Stimulated activated effector memory CD8-positive, alpha-beta T cell treated with anti-CD3 and anti-CD28 coated beads, Interleukin-12 subunit alpha, Interleukin-12 subunit beta, amount 100 ng/mL, for 72 hours (primary cell): ENCODE data around the gene FAAH2.

ENCODE experiments used
- ATAC-seq: fragments of 150-1000 bp; cut with Tn5 transposase; 2 replicates; pipeline ENCODE4 v1.10.0; 2021
- DNase-seq, 2 donors: peaks; one replicate each; pipeline ENCODE4 v3.0.0; 2021 to 2022; ENCODE audit warnings: low spot score in 2 of 2
- H3K27ac Mint-ChIP-seq: one replicate; pipeline ENCODE4 v1.8.0; 2022; ENCODE audit warnings: mild to moderate bottlenecking, mixed read lengths
- H3K36me3 Mint-ChIP-seq: one replicate; pipeline ENCODE4 v1.8.0; 2022; ENCODE audit warnings: mild to moderate bottlenecking, mixed read lengths
- H3K4me1 Mint-ChIP-seq: one replicate; pipeline ENCODE4 v1.8.0; 2022; ENCODE audit warnings: mixed read lengths
- H3K4me3 Mint-ChIP-seq: one replicate; pipeline ENCODE4 v1.8.0; 2022; ENCODE audit warnings: mild to moderate bottlenecking, mixed read lengths
- H3K9me3 Mint-ChIP-seq: one replicate; pipeline ENCODE4 v1.8.0; 2022; ENCODE audit warnings: mixed read lengths

FAAH2 gene

DNA sequence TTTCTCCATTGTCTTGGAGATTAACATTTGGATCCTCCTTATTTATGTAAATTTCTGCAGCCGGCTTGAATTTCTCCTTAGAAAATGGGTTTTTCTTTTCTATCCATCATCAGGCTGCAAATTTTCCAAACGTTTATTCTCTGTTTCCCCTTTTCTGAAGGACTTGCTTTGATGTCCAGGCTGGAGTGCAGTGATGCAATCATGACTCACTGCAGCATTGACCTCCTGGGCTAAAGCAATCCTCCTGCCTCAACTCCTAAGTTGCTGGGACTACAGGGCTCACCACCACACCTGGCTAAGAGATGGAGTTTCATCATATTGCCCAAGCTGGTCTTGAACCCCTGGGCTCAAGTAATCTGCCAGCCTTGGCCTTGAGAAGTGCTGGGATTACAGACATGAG lies 161.3 kb downstream of the FAAH2 start:
- Mint-ChIP-seq H3K36me3 (no peaks in the 10 kb centered on the region), H3K9me3 (no peaks in the 10 kb centered on the region), H3K4me1 (no peaks in the 10 kb centered on the region), H3K4me3 (no peak overlapping the region), H3K27ac (no peak overlapping the region)
- ATAC-seq, result no peak
- DNase-seq, result no peak

- Mint-ChIP-seq H3K4me1 (no peaks in the 10 kb centered on the region), H3K36me3 (no peaks in the 10 kb centered on the region), H3K27ac (no peak overlapping the region), H3K4me3 (no peak overlapping the region), H3K9me3 (no peaks in the 10 kb centered on the region)
- DNase-seq (no peak), ATAC-seq (no peak)
Observed at GRCh38 chrX:57451426-57452020, 165.0 kb downstream of the FAAH2 start.

DNA sequence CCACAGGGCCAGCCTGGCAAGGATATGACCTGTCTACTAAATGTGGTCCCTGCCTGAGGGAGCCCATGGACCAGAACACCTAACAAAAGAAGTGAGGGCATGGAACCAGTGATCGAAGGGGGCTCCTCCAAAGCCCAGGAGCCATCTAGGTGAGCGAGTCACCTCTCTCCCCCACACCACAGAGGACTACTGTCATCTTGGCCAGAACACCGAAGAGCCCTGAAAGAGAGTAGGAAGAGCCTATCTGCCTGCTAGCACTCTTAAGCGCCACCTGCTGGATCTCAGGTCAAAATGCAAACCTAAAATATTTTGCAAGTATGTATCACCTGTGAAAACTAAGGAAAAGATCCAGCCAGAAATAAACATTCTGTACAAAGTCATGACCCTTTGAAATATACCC lies 167.4 kb downstream of the FAAH2 start:
- Mint-ChIP-seq H3K9me3 (no peaks in the 10 kb centered on the region), H3K27ac (no peak overlapping the region), H3K4me3 (no peak overlapping the region), H3K4me1 (no peaks in the 10 kb centered on the region), H3K36me3 (no peaks in the 10 kb centered on the region)
- no peak for DNase-seq
- peak; percentile 61 for ATAC-seq

DNA sequence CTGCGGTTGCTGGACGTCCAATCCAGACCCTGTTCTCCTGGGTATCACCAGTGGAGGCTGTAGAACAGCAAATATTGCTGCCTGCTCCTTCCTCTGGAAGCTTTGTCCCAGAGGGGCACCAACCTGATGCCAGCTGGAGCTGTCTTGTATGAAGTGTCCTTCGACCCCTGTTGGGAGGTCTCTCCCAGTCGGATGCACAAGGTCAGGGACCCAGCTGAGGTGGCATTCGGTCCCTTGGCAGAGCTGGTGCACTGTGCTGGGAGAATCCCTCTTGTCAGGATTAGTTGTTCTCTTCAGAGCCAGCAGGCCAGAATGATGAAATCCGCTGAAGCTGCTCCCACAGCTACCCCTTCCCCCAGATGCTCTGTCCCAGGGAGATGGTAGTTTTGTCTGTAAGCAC lies 195.0 kb downstream of the FAAH2 start:
- H3K4me3 Mint-ChIP-seq, result no peak overlapping the region
- no peaks in the 10 kb centered on the region for H3K36me3 Mint-ChIP-seq
- H3K27ac Mint-ChIP-seq, result no peak overlapping the region
- ATAC-seq (no peak), DNase-seq (no peak)
- no peaks in the 10 kb centered on the region for H3K9me3 Mint-ChIP-seq
- H3K4me1 Mint-ChIP-seq, result no peaks in the 10 kb centered on the region

DNA sequence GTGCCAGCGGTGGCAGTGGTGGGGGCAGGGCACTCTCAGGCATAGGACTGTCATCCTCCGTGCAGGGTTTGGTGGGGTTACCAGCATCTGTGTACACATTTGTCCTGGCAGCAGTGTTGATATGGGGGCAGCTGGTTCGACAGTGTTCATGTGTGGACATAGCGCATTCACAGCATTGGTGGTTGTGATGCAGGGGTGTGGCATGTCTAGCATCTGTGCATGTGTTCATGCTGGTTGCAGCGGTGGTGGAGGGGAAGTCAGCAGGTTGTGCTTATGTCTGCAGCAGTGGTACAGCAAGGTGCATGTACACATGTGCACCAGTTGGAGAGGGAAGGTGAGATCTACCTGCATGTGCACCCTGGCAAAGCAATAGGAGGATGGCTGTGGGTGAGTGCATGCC lies 230.0 kb downstream of the FAAH2 start:
- no peaks in the 10 kb centered on the region for H3K9me3 Mint-ChIP-seq
- no peak overlapping the region for H3K4me3 Mint-ChIP-seq
- H3K36me3 Mint-ChIP-seq, result peaks cover 5% of the 10 kb centered on the region
- no peak overlapping the region for H3K27ac Mint-ChIP-seq
- ATAC-seq (no peak), DNase-seq (no peak)
- H3K4me1 Mint-ChIP-seq, result no peaks in the 10 kb centered on the region

- DNase-seq (no peak), ATAC-seq (no peak)
- no peak overlapping the region for H3K4me3 Mint-ChIP-seq
- peaks cover 5% of the 10 kb centered on the region for H3K36me3 Mint-ChIP-seq
- no peak overlapping the region for H3K27ac Mint-ChIP-seq
- H3K9me3 Mint-ChIP-seq, result no peaks in the 10 kb centered on the region
- H3K4me1 Mint-ChIP-seq, result no peaks in the 10 kb centered on the region
Observed at GRCh38 chrX:57519578-57520118, 233.1 kb downstream of the FAAH2 start.

- ATAC-seq (peak; percentile 47), DNase-seq (no peak)
- Mint-ChIP-seq H3K27ac (no peak overlapping the region), H3K36me3 (no peaks in the 10 kb centered on the region), H3K9me3 (no peaks in the 10 kb centered on the region), H3K4me1 (no peaks in the 10 kb centered on the region), H3K4me3 (no peak overlapping the region)
Observed at GRCh38 chrX:57528670-57529255, 242.3 kb downstream of the FAAH2 start.
